Adipose tissue (tissue), 3 donors: Measurements from ENCODE around the gene ADRA2B. TPM values are rescaled to one million over a fixed set of nuclear protein-coding genes. Genes with fewer than 3 reads are reported as not detected.

Experiments
- H3K27ac ChIP-seq: one replicate; pipeline ENCODE4 v1.5.1; 2013; ENCODE audit warnings: low read depth, low read length
- whole genome bisulfite sequencing, 3 donors: extraction: QIAGEN DNeasy Blood & Tissue Kit; methylation state at CpG; one replicate each; pipeline ENCODE4 v1.1.7; 2013; 5-methylcytosine and 5-hydroxymethylcytosine counted together
- polyA plus RNA-seq, 3 donors: library from polyadenylated mRNA; stranded (reverse); fragments of 200-250 nt; gene quantifications; one replicate each; pipeline ENCODE4 v1.2.3, GENCODE V29; 2013
- donor health status: healthy with polysubstance abuse.
- donor health status: Bipolar disorder and iron deficiency.
- donor health status: healthy.

Gene ADRA2B
- polyA plus RNA-seq, 3 donors, result 0.35 to 2.6 (median 0.98) TPM

- WGBS, 3 donors, result 75 to 84% (median 80%) methylated on average over 4 of the region's 4 CpGs
- H3K27ac ChIP-seq, result no peak overlapping the region
These were observed 5.1 kb downstream of the ADRA2B start for GRCh38 chr2:96111257-96111640.

GRCh38 chr2:96110621-96111256 lies 5.6 kb downstream of the ADRA2B start:
- no peak overlapping the region for H3K27ac ChIP-seq
- WGBS, 3 donors, result 80 to 90% (median 88%) methylated on average over 13 of the region's 13 CpGs

- WGBS, 3 donors, result 95 to 98% (median 98%) methylated on average over 3 of the region's 3 CpGs
- H3K27ac ChIP-seq, result no peak overlapping the region
These were observed 6.3 kb downstream of the ADRA2B start for GRCh38 chr2:96109931-96110511.

- WGBS, 3 donors, result 54 to 64% (median 55%) methylated on average over 3 of the region's 3 CpGs
These were observed 7.0 kb downstream of the ADRA2B start for GRCh38 chr2:96109361-96109680.

GRCh38 chr2:96108541-96109360 lies 7.6 kb downstream of the ADRA2B start:
- WGBS, 3 donors, result 26 to 50% (median 40%) methylated on average over 17 of the region's 17 CpGs
- H3K27ac ChIP-seq, result no peak overlapping the region

More at GRCh38 chr2:96109361-96109680, 7.0 kb downstream of the ADRA2B start:
- no peak overlapping the region for H3K27ac ChIP-seq

GRCh38 chr2:96108151-96108540 lies 8.2 kb downstream of the ADRA2B start:
- no peak overlapping the region for H3K27ac ChIP-seq
- WGBS, 3 donors, result 53 to 64% (median 60%) methylated on average over 5 of the region's 5 CpGs

- WGBS, 3 donors, result 80 to 86% (median 80%) methylated on average over 3 of the region's 3 CpGs
- H3K27ac ChIP-seq, result no peak overlapping the region
These were observed 8.7 kb downstream of the ADRA2B start for GRCh38 chr2:96107708-96108065.

GRCh38 chr2:96106991-96107707 lies 9.2 kb downstream of the ADRA2B start:
- 65 to 86% (median 81%) methylated on average over 9 of the region's 9 CpGs for WGBS, 3 donors
- no peak overlapping the region for H3K27ac ChIP-seq

- WGBS, 3 donors, result 96 to 98% (median 96%) methylated on average over 8 of the region's 8 CpGs
- no peak overlapping the region for H3K27ac ChIP-seq
These were observed 10.2 kb downstream of the ADRA2B start for GRCh38 chr2:96105994-96106715.

GRCh38 chr2:96105152-96105915 lies 11.0 kb downstream of the ADRA2B start:
- no peak overlapping the region for H3K27ac ChIP-seq
- WGBS, 3 donors, result 88 to 93% (median 89%) methylated on average over 3 of the region's 3 CpGs

- no peak overlapping the region for H3K27ac ChIP-seq
- 81 to 83% (median 82%) methylated on average over 6 of the region's 6 CpGs for WGBS, 3 donors
These were observed 11.9 kb downstream of the ADRA2B start for GRCh38 chr2:96104487-96104861.

GRCh38 chr2:96103761-96104486 lies 12.4 kb downstream of the ADRA2B start:
- H3K27ac ChIP-seq, result no peak overlapping the region
- WGBS, 3 donors, result 26 to 39% (median 27%) methylated on average over 6 of the region's 6 CpGs

GRCh38 chr2:96103187-96103601 lies 13.2 kb downstream of the ADRA2B start:
- WGBS, 3 donors, result 82 to 90% (median 84%) methylated on average over 7 to 8 of the region's 8 CpGs
- H3K27ac ChIP-seq, result no peak overlapping the region

- no peak overlapping the region for H3K27ac ChIP-seq
- 92 to 97% (median 94%) methylated on average over 15 of the region's 15 CpGs for WGBS, 3 donors
These were observed 13.7 kb downstream of the ADRA2B start for GRCh38 chr2:96102596-96103186.

GRCh38 chr2:96100893-96101304 lies 15.5 kb downstream of the ADRA2B start:
- H3K27ac ChIP-seq, result no peak overlapping the region
- 87 to 93% (median 93%) methylated on average over 3 of the region's 3 CpGs for WGBS, 3 donors

- no peak overlapping the region for H3K27ac ChIP-seq
- 68 to 75% (median 71%) methylated on average over 11 to 12 of the region's 12 CpGs for WGBS, 3 donors
These were observed 16.2 kb downstream of the ADRA2B start for GRCh38 chr2:96099861-96100798.
